Prostate gland (tissue), 2 donors: Measurements from ENCODE around the gene DNM3.

Experiments used
- POLR2A ChIP-seq: fragments of 450-650 bp; IDR thresholded peaks from one replicate; pipeline ENCODE4 v1.6.1; 2016; ENCODE audit warnings: antibody characterized with exemption, mild to moderate bottlenecking
- POLR2AphosphoS5 ChIP-seq: sonication (generic); formaldehyde crosslinking; IDR thresholded peaks from one replicate; pipeline ENCODE4 v1.6.1; 2017; ENCODE audit warnings: antibody characterized with exemption
- TF ChIP-seq, protein P1 (sequence below), 4 experiments: fragments of 200-600 bp in 2 of 4; fragments of 450-650 bp in 2 of 4; sonication (generic) in 2 of 4; IDR thresholded peaks; 1 replicate in 3 of 4; 2 replicates in 1 of 4; pipeline ENCODE4 v1.5.1; 2016 to 2019; ENCODE audit warnings: antibody characterized with exemption in 4 of 4, mild to moderate bottlenecking in 2 of 4, moderate library complexity in 2 of 4

DNA sequence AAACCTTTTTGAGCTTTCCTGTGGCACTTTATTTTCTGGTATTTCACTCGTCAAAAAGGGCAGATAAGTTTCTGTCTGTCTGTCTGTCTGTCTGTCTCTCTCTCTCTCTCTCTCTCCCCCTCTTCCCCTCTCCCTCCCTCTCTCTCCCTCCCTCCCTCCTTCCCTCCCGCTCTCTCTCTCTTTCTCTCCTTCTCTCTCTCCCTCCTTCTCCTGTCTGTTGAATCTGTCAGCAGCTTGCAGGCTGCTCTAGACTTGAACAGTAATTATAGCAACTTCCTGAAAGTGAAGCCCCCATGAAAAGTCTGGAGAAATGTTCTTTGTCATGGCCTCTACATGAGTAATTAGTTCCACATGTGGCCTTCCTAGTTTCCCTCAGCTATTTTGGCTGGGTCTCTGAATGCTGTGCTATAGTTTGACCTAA, 303.9 kb downstream of the DNM3 start:
- no peak for TF ChIP-seq POLR2AphosphoS5
- TF ChIP-seq, protein P1, sequence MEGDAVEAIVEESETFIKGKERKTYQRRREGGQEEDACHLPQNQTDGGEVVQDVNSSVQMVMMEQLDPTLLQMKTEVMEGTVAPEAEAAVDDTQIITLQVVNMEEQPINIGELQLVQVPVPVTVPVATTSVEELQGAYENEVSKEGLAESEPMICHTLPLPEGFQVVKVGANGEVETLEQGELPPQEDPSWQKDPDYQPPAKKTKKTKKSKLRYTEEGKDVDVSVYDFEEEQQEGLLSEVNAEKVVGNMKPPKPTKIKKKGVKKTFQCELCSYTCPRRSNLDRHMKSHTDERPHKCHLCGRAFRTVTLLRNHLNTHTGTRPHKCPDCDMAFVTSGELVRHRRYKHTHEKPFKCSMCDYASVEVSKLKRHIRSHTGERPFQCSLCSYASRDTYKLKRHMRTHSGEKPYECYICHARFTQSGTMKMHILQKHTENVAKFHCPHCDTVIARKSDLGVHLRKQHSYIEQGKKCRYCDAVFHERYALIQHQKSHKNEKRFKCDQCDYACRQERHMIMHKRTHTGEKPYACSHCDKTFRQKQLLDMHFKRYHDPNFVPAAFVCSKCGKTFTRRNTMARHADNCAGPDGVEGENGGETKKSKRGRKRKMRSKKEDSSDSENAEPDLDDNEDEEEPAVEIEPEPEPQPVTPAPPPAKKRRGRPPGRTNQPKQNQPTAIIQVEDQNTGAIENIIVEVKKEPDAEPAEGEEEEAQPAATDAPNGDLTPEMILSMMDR (IDR thresholded peaks at IDR 0.05) = no peak
- TF ChIP-seq POLR2A = no peak
